Measurements from ENCODE around the gene TMIGD2. TPM values are rescaled to one million over a fixed set of nuclear protein-coding genes. Genes with fewer than 3 reads are reported as not detected.

TMIGD2 gene
- total and polyA plus RNA-seq, 2 donors from 2014 or later, result 0.47 TPM; not detected in 1

GRCh38 chr19:4301590-4302242 is 473 bp downstream of the TMIGD2 start:
- H3K27me3 ChIP-seq (ENCODE audit: control insufficient read depth, insufficient read depth, low read length), result no peaks in the 10 kb centered on the region
- H3K4me1 ChIP-seq (ENCODE audit: control insufficient read depth in 2 of 3, insufficient read depth in 2 of 3, low read depth in 1 of 3, low read length in 3 of 3), result no peaks in the 10 kb centered on the region
- FAIRE-seq, result no peak

GRCh38 chr19:4300589-4300988 is 1.6 kb downstream of the TMIGD2 start:
- DNase-seq (no peak), FAIRE-seq (no peak)
- no peak for TF ChIP-seq CTCF (IDR thresholded peaks at IDR 0.05; ENCODE audit: borderline replicate concordance, extremely low read depth, insufficient read depth)
- Histone ChIP-seq H3K27ac (ENCODE audit: low read depth in 2 of 2, low read length in 2 of 2) (no peak overlapping the region), H3K27me3 (ENCODE audit: control insufficient read depth, insufficient read depth, low read length) (no peaks in the 10 kb centered on the region), H3K4me1 (ENCODE audit: control insufficient read depth in 2 of 3, insufficient read depth in 2 of 3, low read depth in 1 of 3, low read length in 3 of 3) (no peaks in the 10 kb centered on the region), H3K9ac (ENCODE audit: low read length in 3 of 3) (no peak overlapping the region), H3K4me3 (ENCODE audit: low read length in 3 of 3) (no peak overlapping the region), H3K9me3 (ENCODE audit: control insufficient read depth in 2 of 3, insufficient read depth in 1 of 3, low read length in 3 of 3) (no peaks in the 10 kb centered on the region), H3K36me3 (ENCODE audit: control insufficient read depth in 2 of 3, insufficient read depth in 3 of 3, low read length in 3 of 3) (no peaks in the 10 kb centered on the region)
- intact Hi-C loops (cut with DNase I), result no loop called here

More at GRCh38 chr19:4301590-4302242, 473 bp downstream of the TMIGD2 start:
- intact Hi-C loops (cut with DNase I), result no loop called here
- Histone ChIP-seq H3K27ac (ENCODE audit: low read depth in 2 of 2, low read length in 2 of 2) (no peak overlapping the region), H3K4me3 (ENCODE audit: low read length in 3 of 3) (no peak overlapping the region), H3K9me3 (ENCODE audit: control insufficient read depth in 2 of 3, insufficient read depth in 1 of 3, low read length in 3 of 3) (no peaks in the 10 kb centered on the region), H3K9ac (ENCODE audit: low read length in 3 of 3) (no peak overlapping the region), H3K36me3 (ENCODE audit: control insufficient read depth in 2 of 3, insufficient read depth in 3 of 3, low read length in 3 of 3) (no peaks in the 10 kb centered on the region)
- TF ChIP-seq CTCF (IDR thresholded peaks at IDR 0.05; ENCODE audit: borderline replicate concordance, extremely low read depth, insufficient read depth), result no peak
- DNase-seq, result no peak

GRCh38 chr19:4298810-4299550 is 3.2 kb downstream of the TMIGD2 start:
- Histone ChIP-seq H3K4me1 (ENCODE audit: control insufficient read depth in 2 of 3, insufficient read depth in 2 of 3, low read depth in 1 of 3, low read length in 3 of 3) (no peaks in the 10 kb centered on the region), H3K9ac (ENCODE audit: low read length in 3 of 3) (no peak overlapping the region), H3K27ac (ENCODE audit: low read depth in 2 of 2, low read length in 2 of 2) (no peak overlapping the region), H3K27me3 (ENCODE audit: control insufficient read depth, insufficient read depth, low read length) (no peaks in the 10 kb centered on the region), H3K36me3 (ENCODE audit: control insufficient read depth in 2 of 3, insufficient read depth in 3 of 3, low read length in 3 of 3) (no peaks in the 10 kb centered on the region), H3K4me3 (ENCODE audit: low read length in 3 of 3) (no peak overlapping the region), H3K9me3 (ENCODE audit: control insufficient read depth in 2 of 3, insufficient read depth in 1 of 3, low read length in 3 of 3) (no peaks in the 10 kb centered on the region)
- TF ChIP-seq CTCF (IDR thresholded peaks at IDR 0.05; ENCODE audit: borderline replicate concordance, extremely low read depth, insufficient read depth), result no peak
- intact Hi-C loops (cut with DNase I), result no loop called here
- DNase-seq, result no peak
- no peak for FAIRE-seq

Data from kidney (tissue), 14 donors.